C1 segment of cervical spinal cord (tissue), 14 donors: ENCODE measurements around the gene ARID3B.
"Not testable (repeated sequence)": the region's sequence is repeated elsewhere in the genome, so short reads cannot be mapped to it uniquely, and the experiment has no call there.

Experiments used
- DNase-seq, 14 donors: peaks; one replicate each; lab custom pipeline; 2025; lab: John Stamatoyannopoulos, UW

The ARID3B gene

DNA sequence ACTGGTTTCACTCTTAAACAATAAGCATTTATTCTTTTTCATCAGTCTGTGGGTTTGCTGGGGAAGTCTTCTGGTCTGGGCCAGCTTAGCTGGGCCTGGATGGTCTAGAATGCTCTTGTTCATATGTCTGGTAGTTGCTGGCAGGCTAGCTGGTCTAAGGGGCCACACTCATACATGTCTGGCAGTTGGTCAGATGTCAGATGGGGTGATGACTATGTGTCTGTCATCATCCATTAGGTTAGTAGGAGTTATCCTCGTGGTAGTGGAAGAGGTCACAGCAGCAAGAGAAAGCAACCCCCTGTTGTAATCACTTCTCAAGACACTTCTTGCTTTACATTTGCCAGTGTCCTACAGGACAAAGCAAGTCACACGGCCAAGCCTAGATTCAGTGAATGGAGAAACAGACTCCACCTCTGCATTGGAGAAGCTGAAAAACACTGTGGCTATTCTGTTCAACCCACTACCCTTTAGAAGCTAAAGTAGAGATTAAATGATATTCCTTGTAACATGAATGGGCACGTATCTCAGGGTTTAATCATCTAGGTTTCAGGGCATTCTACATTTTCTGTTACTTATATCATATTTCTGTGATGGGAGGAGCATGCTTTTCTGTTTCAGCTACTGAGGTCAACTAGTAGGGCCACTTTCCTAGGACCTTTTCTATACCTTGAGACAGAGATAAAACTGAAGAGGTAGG, 5.5 kb upstream of the ARID3B start:
- no peak for DNase-seq

DNA sequence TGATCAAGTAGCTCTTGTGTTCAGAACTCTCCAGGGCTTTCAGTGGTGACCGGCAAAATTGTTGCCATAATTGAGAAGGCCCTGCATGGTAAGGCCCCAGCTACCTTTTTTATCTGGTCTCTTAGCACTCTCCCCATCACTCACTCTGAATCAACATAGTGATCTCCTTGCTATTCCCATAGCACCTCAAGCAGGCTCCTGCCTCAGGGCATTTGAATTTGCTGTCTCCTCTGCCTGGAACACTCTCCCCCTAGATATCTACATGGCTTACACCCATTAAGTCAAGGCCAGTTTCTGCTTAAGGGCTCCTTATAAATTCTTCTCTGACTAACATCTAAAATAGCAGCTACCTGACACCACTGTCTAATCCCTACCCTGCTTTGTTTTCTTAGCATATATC, 3.3 kb upstream of the ARID3B start:
- no peak for DNase-seq

DNA sequence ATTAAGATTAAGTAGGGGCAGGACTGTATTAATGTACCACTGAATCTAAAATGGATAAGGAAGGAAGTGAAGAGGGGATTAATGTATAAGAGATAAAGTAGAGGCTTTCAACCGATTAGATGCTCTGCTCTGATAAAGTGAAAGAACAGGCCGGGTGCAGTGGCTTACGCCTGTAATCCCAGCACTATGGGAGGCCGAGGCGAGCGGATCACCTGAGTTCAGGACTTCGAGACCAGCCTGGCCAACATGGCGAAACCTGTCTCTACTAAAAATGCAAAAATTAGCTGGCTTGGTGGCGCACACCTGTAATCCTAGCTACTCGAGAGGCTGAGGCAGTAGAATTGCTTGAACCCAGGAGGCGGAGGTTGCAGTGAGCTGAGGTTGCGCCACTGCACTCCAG, 1.5 kb upstream of the ARID3B start:
- DNase-seq: not testable (repeated sequence)

DNA sequence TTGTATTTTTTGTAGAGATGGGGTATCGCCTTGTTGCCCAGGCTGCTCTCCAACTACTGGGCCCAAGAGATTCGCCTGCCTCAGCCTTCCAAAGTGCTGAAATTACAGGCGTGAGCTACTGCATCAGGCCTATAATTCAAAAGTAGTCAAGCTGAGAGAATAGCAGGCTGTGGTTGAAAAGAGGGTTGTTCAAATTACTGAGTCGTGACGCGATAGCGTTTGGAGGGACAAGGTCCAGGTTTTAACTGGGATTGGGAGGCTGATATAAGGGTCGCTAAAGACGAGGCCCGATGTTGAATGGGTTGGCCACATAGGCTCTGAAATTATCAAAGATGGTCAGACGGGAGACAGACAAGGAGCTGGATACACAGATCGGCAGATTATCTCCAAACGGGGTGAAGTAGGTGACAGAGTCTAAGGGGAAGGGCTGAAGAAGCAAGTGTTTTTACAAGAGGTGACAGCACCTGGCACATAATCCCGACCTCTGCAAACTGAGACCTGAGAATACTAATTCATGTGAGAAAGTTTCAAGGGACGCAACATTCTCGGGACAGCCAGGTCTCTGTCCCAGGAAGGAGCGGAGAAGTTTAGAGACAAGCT, 759 bp upstream of the ARID3B start:
- DNase-seq: no peak

DNA sequence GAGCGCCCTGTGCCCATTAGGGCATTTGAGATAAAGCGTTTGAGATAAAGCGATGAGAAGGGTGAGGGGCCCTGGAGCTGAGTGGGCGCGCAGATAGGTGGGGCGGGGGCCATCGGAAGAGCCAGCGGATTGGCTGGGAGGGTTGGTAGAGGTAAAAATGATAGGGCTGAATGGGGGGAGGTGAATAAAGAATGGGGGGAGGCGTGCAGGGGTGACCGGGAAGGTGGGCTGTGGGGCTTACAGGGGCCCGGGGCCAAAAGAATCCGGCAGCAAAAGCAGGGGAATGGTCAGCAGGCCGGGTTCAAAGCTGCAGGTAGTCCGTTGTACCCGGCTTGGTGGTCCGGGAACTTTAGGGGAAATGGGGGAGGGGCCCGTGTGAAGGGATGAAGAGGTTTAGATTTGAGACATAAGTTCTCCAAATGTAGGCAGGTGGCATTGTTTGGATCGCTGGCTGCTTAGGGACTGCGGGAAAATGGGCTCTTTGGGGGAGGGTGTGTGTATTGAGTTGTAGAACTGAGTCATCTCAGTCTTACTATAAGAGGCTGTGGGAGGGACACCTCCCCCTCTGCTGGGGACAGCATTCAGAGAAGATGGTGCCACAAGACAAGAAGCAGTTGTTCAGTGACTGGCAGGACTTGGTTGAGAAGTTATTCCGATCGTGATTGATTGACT, 610 bp downstream of the ARID3B start:
- DNase-seq: peak in 7 of 14 donors; percentile 2 to 44 (median 29)

DNA sequence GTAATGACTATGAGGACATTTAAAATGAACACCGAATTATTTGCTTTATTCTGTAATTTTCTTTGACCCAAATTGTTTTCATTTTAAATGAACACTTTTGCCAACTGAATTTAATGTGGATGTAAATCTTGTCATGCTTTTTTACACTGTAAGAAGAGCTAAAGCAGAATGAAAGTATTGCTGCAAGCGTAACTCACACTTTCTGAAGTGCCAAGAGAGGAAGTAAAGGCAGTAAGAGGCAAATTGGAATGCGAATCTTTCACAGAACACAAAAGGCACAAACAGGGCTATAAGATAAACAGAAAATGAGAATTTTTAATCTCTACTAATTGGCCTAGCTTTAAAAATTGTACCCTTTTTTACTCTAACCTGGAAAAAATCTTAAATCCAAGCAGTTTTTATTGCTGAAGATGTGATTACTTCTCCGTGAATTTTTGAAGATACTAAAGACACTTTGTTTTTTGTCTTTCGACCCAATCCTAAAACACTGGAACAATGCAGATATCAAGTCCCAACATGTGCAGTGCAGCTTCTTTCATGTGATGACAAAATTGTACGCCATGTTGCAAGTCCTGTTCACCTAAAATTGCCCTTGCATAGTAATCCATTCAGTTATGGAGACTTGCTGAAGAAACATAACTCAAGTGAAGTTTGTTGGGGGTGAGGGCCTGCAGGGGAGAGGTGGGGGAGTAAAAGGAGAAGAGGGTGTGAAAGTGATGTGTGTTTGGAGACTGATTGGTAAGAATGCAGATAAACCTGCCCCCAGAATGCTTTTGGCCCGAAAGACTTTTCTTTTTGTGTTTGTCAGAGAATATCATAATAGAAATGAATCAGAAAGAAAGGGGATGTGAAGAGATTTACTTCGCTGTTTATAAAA, 1.4 kb downstream of the ARID3B start:
- DNase-seq: no peak

DNA sequence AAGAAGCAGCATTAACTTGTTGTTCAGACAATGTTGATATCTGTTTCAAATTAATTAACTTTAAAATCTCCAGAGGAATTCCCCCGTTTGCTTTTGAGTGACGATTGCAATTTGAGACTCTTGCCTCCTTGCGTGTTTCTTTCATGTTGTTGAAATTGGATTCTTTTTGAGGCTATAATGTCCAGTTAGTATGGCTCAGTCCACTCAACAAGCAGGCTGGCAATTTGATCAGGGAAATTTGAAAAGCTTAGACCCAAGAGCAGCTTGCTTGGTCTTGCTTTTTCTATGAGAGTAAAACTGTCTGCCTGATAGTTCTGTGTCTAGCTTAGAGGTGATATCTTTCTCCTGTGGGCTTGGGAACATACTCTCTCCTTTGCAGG, 2.0 kb downstream of the ARID3B start:
- DNase-seq: no peak

DNA sequence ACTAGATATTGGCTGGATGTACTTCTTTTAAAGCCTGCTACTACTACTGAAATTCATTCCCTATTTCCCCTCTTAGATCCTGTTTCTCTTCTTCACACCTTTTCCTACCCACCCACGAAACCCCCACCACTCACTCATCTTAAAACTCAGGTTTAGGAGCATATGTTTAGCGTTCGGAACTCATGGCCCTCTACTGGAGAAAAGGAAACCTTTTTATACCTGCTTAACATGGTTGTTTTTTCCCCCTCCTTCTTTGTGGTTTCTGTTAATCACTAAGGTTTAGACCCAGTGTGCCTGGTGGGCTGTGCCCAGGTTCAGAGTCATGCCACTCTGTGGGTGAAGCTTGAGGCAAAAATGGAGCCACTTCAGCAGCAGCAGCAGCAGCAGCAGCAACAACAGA, 2.6 kb downstream of the ARID3B start:
- no peak for DNase-seq

DNA sequence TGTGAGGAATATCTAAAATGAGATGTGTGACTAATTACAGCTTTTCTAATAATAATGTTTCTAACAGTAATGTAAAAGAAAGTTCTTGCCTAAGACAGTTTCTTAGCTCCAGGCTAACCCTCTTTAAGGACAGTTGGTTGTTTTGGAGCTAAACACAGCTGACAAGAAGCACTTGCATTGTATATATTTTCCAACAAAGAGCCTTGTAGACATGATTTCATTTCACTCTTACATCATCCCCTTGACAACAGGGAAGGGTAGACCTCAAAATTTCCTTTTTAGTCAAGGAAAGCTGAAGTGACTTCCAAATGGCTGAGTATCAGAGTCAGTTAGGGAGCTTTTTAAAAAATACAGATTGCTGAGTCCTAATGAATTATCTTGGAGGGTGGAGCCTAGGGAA, 4.1 kb downstream of the ARID3B start:
- no peak for DNase-seq

DNA sequence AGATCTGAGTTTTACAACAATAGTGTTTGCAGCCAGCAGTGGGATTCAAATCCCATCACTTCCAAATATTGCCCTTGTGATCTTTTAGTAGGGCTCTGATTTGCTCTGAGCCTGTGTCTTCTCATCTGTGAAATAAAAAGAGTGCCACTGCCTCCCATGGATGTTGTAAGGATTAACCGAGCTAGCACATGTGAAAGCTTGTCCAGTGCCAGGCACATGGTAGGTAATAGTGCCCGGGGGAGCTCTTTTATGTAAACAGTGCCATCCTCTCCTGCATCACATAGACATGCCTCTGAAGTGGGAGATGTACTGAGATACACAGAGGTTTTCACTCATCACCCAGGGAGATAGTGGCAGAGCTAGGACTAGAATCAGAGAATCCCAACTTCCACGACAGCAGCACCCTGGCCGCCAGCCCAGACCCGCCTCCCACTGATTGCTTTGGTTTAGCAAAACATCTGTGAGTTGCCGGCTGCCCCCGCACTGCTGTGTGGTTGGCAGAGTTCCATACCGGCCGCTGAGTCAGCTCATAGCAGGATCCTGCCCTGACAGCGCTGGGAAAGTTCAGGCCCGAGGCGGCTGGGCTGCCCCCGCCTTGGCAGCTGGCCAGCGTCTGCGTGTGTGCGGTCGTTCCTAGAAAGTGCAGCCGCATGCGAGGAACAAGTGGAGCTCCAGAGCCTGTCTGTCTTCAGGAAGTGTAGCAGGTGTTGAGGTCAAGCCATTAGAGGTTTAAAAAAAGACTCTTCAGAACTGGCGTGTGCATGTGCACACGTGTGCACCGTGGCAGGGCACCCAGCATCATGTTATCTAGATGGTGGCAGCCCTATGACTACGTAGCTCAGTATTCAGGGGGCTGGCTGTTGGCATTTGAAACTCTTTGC, 5.0 kb downstream of the ARID3B start:
- DNase-seq: peak; percentile 45 to 98 (median 90)

DNA sequence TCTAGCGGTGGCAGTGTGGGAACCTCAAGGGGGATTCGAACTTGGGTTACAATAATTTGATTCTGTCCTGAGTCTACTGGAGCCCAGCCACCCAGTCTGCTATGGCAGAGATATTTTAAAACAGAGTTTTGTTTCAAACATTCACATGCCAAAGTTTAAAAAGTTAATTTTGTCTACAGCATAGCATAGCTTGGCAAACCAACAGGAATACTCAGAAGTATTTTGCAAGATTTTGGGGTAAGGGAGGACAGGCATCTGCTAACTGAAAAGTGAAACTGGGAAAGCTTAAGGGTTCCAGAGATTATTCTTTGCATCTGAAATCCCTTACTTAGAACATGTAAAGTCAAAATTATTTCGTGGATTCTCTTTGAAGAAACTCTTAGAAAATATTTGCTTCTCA, 6.6 kb downstream of the ARID3B start:
- DNase-seq: no peak

DNA sequence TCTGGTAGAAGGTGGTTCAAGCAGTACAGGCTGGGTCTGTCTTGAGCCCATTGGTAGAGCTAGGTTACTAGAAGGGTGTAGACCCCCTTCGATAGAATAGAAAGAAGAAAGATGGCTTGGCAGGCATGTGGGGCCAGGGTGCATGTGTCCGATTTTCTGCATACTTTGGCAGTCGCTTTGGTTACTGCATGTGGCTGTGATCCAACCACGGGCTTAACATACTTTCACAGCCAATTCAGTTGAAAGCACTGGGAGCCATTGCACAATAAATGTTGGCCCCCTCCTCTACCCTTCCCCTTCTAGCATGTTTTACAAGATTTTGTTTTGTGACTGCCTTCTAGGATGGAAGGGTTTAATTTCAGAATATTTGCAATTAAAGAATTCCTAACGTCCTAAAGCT, 7.2 kb downstream of the ARID3B start:
- DNase-seq: peak in 2 of 14 donors; percentile 2 to 18

DNA sequence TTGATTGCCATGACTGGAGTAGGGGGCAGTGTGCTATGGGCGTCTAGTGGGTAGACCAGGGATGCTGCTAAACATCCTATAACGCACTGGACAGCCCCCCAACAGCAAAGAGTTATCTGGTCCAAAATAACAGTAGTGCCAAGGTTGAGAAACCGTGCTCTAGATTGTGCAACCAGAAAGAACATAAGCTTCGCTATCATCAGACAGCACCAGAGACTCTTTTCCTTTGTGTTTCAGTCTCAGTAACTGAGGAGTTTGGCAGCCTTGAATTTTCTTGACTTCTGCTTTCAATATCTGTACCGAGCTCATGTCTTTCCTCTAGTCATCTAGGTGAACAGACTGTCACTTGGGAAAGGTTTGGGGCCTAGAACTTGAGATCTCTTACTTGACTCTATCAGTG, 8.8 kb downstream of the ARID3B start:
- DNase-seq: no peak

DNA sequence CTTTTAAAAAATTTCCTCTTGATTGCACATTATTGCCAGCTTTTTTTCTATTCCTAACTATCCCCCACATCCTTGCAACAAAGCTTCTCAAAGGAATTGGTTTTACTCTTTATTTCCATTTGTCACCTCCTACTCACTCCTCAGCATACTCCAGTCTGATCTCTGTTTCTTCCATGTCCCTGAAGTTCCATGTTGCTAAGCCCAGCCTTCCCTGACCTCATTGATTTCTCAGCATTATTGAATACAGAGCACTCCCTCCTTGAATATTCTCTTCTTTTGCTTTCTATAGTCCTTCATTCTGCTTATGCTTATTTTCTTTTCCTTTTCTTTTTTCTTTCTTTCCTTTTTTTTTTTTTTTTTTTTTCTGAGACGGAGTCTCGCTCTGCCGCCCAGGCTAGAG, 10.7 kb downstream of the ARID3B start:
- no peak for DNase-seq

DNA sequence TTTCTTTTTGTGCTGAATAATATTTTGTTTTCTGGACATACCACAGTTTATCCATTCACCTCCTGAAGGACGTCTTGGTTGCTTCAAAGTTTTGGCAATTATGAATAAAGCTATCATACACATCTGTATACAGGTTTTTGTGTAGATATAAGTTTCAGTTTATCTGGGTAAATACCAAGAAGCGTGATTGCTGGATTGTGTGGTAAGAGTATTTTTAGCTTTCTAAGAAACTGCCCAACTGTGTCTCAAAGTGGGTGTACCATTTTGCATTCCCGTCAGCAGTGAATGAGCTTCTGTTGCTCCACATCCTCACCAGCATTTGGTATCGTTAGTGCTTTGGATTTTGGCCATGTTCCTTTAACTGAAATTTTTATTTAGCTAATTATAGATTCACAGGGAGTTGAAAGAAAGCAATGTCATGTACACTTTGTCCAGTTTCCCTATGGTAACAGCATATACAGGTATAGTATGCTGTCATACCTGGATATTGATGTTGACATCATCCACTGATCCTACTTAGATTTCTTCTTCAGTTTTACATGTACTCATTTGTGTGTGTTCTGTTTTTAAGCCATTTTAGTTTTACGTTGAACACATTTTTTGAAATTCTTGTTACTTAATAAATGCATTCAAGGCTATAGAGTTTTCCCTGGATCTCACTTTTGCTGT, 11.9 kb downstream of the ARID3B start:
- no peak for DNase-seq

DNA sequence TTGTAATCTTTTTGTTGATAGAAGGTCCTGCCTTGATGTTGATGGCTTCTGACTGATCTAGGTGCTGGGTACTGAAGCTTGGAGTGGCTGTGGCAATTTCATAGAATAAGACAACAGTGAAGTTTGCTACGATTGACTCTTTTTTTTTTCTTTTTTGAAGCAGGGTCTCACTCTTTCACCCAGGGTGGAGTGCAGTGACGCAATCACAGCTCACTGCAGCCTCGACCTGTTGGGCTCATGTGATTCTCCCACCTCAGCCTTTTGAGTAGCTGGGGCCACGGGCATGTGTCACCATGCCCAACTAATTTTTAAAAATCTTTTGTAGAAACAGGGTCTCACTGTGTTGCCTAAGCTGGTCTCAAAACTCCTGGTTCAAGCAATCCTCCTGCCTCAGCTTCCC, 14.2 kb downstream of the ARID3B start:
- DNase-seq: no peak

DNA sequence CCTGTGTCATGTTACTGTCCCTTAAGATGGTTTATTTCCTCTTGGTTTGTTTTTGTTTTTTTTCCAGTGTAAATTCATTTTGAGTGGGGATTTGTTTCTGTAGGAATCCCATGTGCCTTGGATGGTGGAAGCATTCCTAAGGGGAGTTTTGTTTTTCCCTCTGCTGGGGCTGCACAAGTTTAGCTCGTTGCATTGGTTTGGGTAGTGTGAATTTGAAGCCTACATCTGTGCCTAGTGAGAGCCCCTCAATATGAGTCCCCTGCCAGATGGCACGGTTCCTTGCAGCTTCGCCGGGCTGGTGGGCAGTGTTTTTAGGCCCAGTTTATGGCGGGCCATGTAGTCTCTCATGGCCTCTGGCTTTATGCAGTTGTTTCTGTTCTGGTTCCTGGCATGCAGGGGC, 17.7 kb downstream of the ARID3B start:
- no peak for DNase-seq

DNA sequence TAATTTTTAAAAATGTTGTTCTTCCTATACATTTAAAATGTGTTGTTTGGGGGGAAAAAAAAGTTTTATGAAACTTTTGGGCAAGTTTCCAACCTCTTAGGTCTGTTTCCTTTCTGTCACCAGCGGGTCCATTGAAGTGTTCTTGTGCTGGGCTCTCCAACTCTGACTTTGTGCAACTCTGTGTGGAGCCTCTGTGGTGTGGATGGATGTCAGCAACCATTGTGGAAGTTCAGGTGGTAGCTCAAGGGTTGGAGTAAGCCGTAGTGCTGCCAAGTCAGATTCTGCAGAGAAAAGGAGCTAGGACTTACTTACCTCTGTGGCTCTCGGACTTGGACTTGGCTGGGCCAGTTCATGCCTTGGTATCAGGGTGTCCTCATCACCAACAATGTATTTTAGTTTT, 22.4 kb downstream of the ARID3B start:
- no peak for DNase-seq

DNA sequence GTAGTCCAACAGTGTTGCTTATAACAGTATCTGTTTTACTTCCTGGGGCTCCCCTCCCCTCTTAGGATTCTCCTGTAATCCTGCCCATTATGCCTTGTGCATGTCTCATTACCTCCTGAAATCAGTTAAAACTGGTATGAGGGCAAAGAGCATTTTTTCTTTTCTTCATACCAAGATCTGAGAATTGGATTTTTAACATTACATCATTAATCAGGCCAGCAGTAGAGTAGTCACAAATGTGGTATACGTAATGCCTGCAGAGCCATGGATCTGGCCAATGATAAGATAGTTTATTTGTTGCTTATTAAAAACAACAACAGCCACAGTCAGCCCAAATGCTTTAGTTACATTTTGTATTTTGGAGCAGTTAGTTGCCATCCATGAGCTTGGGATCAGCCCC, 23.2 kb downstream of the ARID3B start:
- DNase-seq: no peak

DNA sequence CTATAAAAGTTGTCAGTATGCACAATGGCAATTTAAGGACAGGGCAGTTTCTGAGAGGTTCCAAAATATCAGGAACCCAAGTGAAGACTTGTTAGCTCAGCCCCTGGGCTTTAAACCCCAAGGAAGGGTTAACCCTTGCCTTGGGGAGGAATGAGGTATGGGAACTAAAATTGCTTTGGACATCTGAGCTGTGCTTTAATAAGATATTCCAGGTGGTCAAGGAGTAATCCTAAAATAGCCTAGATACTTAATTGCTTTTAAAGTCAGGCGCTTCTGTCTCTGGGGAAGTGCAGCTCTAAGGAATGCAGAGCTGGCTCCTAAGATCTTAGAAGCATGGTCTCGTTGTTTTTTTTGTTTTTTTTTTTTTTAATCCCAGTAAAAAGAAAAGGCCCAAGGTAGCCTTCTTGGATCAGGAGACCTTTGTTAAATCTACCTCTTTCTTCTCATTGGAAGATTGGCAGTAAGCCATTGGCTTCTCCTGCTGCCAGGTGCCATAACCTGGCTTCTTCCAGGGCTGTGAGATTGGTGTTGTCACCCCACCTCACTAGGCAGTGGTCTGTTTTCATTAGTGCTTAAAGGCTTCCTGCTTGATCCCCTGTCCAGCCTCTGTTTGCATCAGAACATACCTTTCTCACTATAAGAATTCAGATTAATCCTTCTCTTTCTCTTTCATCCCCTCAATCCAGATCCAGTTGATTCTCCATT, 24.5 kb downstream of the ARID3B start:
- no peak for DNase-seq
